DMS153 treated with DMSO at 0.1 percent for 48 hours (cell line): ENCODE measurements around the gene FCHSD1.
"Not testable (repeated sequence)": the region's sequence is repeated elsewhere in the genome, so short reads cannot be mapped to it uniquely, and the experiment has no call there.

ENCODE experiments used
- DNase-seq: peaks from one replicate; lab custom pipeline; 2025; ENCODE audit not compliant: unreplicated experiment; lab: John Stamatoyannopoulos, UW

Gene FCHSD1

GRCh38 chr5:141618030-141618803 lies 33.0 kb downstream of the FCHSD1 start:
- no peak for DNase-seq

- no peak for DNase-seq
These were observed 33.6 kb downstream of the FCHSD1 start for GRCh38 chr5:141617682-141618029.

GRCh38 chr5:141617128-141617527 lies 34.1 kb downstream of the FCHSD1 start:
- DNase-seq = no peak

GRCh38 chr5:141615991-141616720 lies 35.1 kb downstream of the FCHSD1 start:
- DNase-seq = no peak

GRCh38 chr5:141613344-141613743 lies 37.9 kb downstream of the FCHSD1 start:
- DNase-seq = no peak

GRCh38 chr5:141611289-141611688 lies 39.9 kb downstream of the FCHSD1 start:
- DNase-seq = no peak

GRCh38 chr5:141609921-141610320 lies 41.3 kb downstream of the FCHSD1 start:
- DNase-seq = not testable (repeated sequence)

GRCh38 chr5:141609044-141609443 lies 42.2 kb downstream of the FCHSD1 start:
- no peak for DNase-seq

- no peak for DNase-seq
These were observed 42.7 kb downstream of the FCHSD1 start for GRCh38 chr5:141608557-141608956.

- no peak for DNase-seq
These were observed 43.2 kb downstream of the FCHSD1 start for GRCh38 chr5:141608046-141608445.

- no peak for DNase-seq
These were observed 45.5 kb downstream of the FCHSD1 start for GRCh38 chr5:141605523-141606277.

- no peak for DNase-seq
These were observed 47.1 kb downstream of the FCHSD1 start for GRCh38 chr5:141603923-141604717.

GRCh38 chr5:141602606-141603005 lies 48.6 kb downstream of the FCHSD1 start:
- no peak for DNase-seq

GRCh38 chr5:141598391-141599345 lies 52.5 kb downstream of the FCHSD1 start:
- no peak for DNase-seq

GRCh38 chr5:141597814-141598213 lies 53.4 kb downstream of the FCHSD1 start:
- no peak for DNase-seq

GRCh38 chr5:141597394-141597793 lies 53.8 kb downstream of the FCHSD1 start:
- DNase-seq = no peak

- no peak for DNase-seq
These were observed 54.4 kb downstream of the FCHSD1 start for GRCh38 chr5:141596867-141597266.

GRCh38 chr5:141590127-141590526 lies 61.1 kb downstream of the FCHSD1 start:
- DNase-seq = no peak
